OCI-LY7 (cell line): ENCODE measurements around the gene SLBP. TPM values are rescaled to one million over a fixed set of nuclear protein-coding genes. Genes with fewer than 3 reads are reported as not detected.

Experiments used
- BruUV-seq: library from RNA; stranded (reverse); fragments of 400-500 nt; replicated peaks from 2 replicates; lab custom pipeline; 2021; lab: Mats Ljungman, UMichigan
- CTCF ChIA-PET: fragments of 300-600 bp; sonication (Branson Sonifier 250); formaldehyde crosslinking; loops from one replicate; lab custom pipeline; 2022; ENCODE audit warnings: antibody characterized with exemption; ENCODE audit not compliant: unreplicated experiment; lab: Charles Lee
- POLR2A ChIA-PET: fragments of 300-600 bp; sonication (Branson Sonifier 250); formaldehyde crosslinking; loops from one replicate; lab custom pipeline; 2022; ENCODE audit warnings: antibody characterized with exemption; lab: Charles Lee
- DNase-seq: peaks from one replicate; pipeline ENCODE4 v3.0.0-alpha.2; 2015; ENCODE audit warnings: low spot score
- H2AFZ ChIP-seq: fragments of 200-600 bp; sonication (generic), shearing (Covaris generic); 2 replicates; pipeline ENCODE4 v1.6.1; 2014; ENCODE audit warnings: mild to moderate bottlenecking, antibody characterized with exemption, low read length, moderate library complexity
- H3K27ac ChIP-seq: fragments of 200-600 bp; sonication (generic); 2 replicates; pipeline ENCODE4 v1.5.1; 2014; ENCODE audit warnings: mixed run types, low read depth, mild to moderate bottlenecking, moderate library complexity, low read length, inconsistent platforms; ENCODE audit not compliant: poor library complexity, severe bottlenecking
- H3K36me3 ChIP-seq: fragments of 200-600 bp; sonication (generic); 2 replicates; pipeline ENCODE4 v1.6.1; 2014; ENCODE audit warnings: mild to moderate bottlenecking, antibody characterized with exemption, low read length, moderate library complexity, mixed read lengths; ENCODE audit not compliant: insufficient read depth
- H3K4me1 ChIP-seq: fragments of 200-600 bp; sonication (generic); 2 replicates; pipeline ENCODE4 v1.5.1; 2014; ENCODE audit warnings: mild to moderate bottlenecking, low read length; ENCODE audit not compliant: insufficient read depth, poor library complexity, severe bottlenecking
- H3K4me2 ChIP-seq: fragments of 200-600 bp; sonication (generic); 2 replicates; pipeline ENCODE4 v1.6.1; 2014; ENCODE audit warnings: mild to moderate bottlenecking, low read length
- H3K4me3 ChIP-seq: fragments of 200-600 bp; sonication (generic); 2 replicates; pipeline ENCODE4 v1.5.1; 2014; ENCODE audit warnings: mild to moderate bottlenecking, low read depth, low read length; ENCODE audit not compliant: poor library complexity, severe bottlenecking
- H3K79me2 ChIP-seq: fragments of 200-600 bp; sonication (generic); 2 replicates; pipeline ENCODE4 v1.6.1; 2016; ENCODE audit warnings: low read depth, mild to moderate bottlenecking, low read length, moderate library complexity, mixed read lengths; ENCODE audit not compliant: insufficient read depth
- H3K9me2 ChIP-seq: fragments of 200-600 bp; sonication (generic); 2 replicates; pipeline ENCODE4 v1.6.1; 2016; ENCODE audit warnings: mild to moderate bottlenecking, low read length, mixed read lengths; ENCODE audit not compliant: insufficient read depth
- H3K9me3 ChIP-seq: fragments of 200-600 bp; sonication (generic); 2 replicates; pipeline ENCODE4 v1.6.1; 2014; ENCODE audit warnings: mild to moderate bottlenecking, mixed run types, low read length, mixed read lengths
- H4K20me1 ChIP-seq: fragments of 200-600 bp; sonication (generic); 2 replicates; pipeline ENCODE4 v1.6.1; 2014; ENCODE audit warnings: mild to moderate bottlenecking, antibody characterized with exemption, low read length, moderate library complexity, mixed read lengths; ENCODE audit not compliant: insufficient read depth
- EZH2phosphoT487 ChIP-seq: fragments of 200-600 bp; sonication (generic); IDR thresholded peaks from 2 replicates; pipeline ENCODE4 v1.6.1; 2018; ENCODE audit warnings: low read depth, borderline replicate concordance, mild to moderate bottlenecking, mixed run types, antibody characterized with exemption, low read length, moderate library complexity, mixed read lengths
- intact Hi-C: fragments of 100-400 bp; cut with micrococcal nuclease; formaldehyde crosslinking; loops from one replicate; pipeline ENCODE4 v1.10.0; 2022; ENCODE audit not compliant: unreplicated experiment
- total RNA-seq, 2 experiments: library from RNA; depleted of rRNA in 1 of 2; stranded (reverse); fragments of >200 nt in 1 of 2; shearing (Covaris generic) in 1 of 2; gene quantifications; 2 replicates each; pipeline ENCODE4 v1.2.3, GENCODE V29; 2014 to 2022
- TF ChIP-seq, protein P1 (sequence below): fragments of 200-600 bp; sonication (generic); conservative IDR thresholded peaks from 2 replicates; pipeline ENCODE4 v1.5.1; 2014; ENCODE audit warnings: mild to moderate bottlenecking, antibody characterized with exemption, low read length, moderate library complexity, mixed read lengths

The SLBP gene
- total RNA-seq, 2 experiments from 2014 or later: 159 to 196 TPM

DNA sequence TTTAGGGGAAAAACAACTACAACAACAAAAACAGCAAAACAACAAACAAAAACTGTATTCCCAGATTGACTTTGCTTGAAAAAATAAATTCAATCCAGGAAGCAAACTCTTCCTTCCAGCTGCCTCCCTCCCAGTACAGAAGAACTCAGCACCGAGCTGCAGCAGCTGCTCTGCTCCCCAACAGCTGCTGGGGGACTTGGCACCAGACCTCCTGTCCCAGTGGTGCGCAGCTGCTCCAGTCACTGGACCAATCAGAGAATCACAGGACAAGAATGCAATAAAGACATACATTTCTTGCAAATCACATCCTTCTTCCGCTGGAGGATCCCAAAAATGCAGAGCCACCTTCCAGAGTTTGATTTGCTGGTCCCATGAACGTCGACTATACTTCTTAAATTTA is 16.2 kb downstream of the SLBP start:
- no peaks in the 10 kb centered on the region for H3K9me3 ChIP-seq
- no peak overlapping the region for H3K27ac ChIP-seq
- CTCF ChIA-PET: no interaction called here
- no peaks in the 10 kb centered on the region for H3K4me1 ChIP-seq
- H3K36me3 ChIP-seq: peaks cover 97% of the 10 kb centered on the region
- peaks cover 15% of the 10 kb centered on the region for H4K20me1 ChIP-seq
- H3K9me2 ChIP-seq: no peaks in the 10 kb centered on the region
- no peak overlapping the region for H3K4me3 ChIP-seq
- no TSS peak for BruUV-seq
- no peak for DNase-seq
- no peak overlapping the region for H2AFZ ChIP-seq
- intact Hi-C loops: no loop called here
- POLR2A ChIA-PET: no interaction called here
- TF ChIP-seq EZH2phosphoT487: no peak
- TF ChIP-seq, protein P1, sequence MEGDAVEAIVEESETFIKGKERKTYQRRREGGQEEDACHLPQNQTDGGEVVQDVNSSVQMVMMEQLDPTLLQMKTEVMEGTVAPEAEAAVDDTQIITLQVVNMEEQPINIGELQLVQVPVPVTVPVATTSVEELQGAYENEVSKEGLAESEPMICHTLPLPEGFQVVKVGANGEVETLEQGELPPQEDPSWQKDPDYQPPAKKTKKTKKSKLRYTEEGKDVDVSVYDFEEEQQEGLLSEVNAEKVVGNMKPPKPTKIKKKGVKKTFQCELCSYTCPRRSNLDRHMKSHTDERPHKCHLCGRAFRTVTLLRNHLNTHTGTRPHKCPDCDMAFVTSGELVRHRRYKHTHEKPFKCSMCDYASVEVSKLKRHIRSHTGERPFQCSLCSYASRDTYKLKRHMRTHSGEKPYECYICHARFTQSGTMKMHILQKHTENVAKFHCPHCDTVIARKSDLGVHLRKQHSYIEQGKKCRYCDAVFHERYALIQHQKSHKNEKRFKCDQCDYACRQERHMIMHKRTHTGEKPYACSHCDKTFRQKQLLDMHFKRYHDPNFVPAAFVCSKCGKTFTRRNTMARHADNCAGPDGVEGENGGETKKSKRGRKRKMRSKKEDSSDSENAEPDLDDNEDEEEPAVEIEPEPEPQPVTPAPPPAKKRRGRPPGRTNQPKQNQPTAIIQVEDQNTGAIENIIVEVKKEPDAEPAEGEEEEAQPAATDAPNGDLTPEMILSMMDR: no peak
- H3K79me2 ChIP-seq: peaks cover 34% of the 10 kb centered on the region
- no peak overlapping the region for H3K4me2 ChIP-seq

DNA sequence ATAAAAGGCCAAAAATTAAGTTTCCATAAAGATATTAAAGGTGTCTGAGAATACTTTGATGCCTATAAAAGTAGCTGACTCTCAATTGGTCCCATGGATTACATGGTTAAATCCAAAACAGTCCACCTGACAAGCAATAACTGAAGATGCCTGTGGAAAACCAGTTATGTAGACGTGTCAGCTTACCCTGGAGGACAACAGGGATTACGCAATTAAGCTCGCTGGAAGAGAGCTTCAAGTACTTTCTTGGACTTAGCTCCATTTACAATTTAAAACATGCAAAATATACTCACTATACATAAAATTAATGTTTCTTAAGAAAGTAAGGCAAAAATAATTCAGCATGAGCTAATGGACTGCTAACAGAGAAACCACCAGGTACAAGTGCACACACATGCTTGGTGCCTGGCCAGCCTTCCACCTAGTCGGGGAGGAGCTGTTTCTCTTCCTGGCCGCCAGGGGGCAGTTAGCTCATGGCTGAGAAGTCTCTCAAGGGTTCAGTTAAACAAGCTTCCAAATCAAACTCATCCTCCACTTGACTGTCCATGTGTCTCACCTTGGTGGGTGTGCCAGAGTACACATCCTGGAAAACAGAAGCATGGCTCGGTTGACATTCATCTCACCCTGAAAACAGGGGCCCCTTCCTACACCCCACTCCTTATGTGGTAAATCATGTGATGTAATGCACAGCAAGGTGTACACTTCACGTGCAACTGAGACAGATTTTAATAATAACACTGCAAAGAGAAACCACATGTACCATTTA is 18.8 kb downstream of the SLBP start:
- peaks cover 14% of the 10 kb centered on the region; the same call in 1 of the 2 replicates for H3K79me2 ChIP-seq
- ChIA-PET CTCF (interaction anchor here (0.6 to 1.5 kb wide), 4 partner anchors 16 to 74 kb away, joined by 3 to 5 read pairs (median 4); partner anchors contain the start of gene SLBP), POLR2A (interaction anchor here (0.8 to 1.6 kb wide), 10 partner anchors 9 to 41 kb away, joined by 3 to 7 read pairs (median 3); partner anchors contain the start of gene SLBP)
- peak overlapping the region; percentile 34 for H3K27ac ChIP-seq
- intact Hi-C loops: loop anchor here (1.0 kb wide), 2 partner anchors 19 to 33 kb away; partner anchors contain the start of gene SLBP
- peak; percentile 85 for DNase-seq
- peaks cover 8% of the 10 kb centered on the region for H4K20me1 ChIP-seq
- TSS peak; percentile 82 for BruUV-seq
- no peak overlapping the region for H3K4me3 ChIP-seq
- peaks cover 94% of the 10 kb centered on the region for H3K36me3 ChIP-seq
- H3K9me2 ChIP-seq: no peaks in the 10 kb centered on the region
- no peaks in the 10 kb centered on the region for H3K9me3 ChIP-seq
- no peak for TF ChIP-seq EZH2phosphoT487
- TF ChIP-seq, protein P1: peak; percentile 100
- no peak overlapping the region for H2AFZ ChIP-seq
- no peaks in the 10 kb centered on the region for H3K4me1 ChIP-seq
- no peak overlapping the region for H3K4me2 ChIP-seq
